Left forelimb (tissue), 1 donor: ENCODE measurements around the gene MEIS2.

Experiments used
- DNase-seq: peaks from one replicate; pipeline ENCODE4 v3.0.0-alpha.2; 2018; ENCODE audit warnings: low spot score

Gene MEIS2

DNA sequence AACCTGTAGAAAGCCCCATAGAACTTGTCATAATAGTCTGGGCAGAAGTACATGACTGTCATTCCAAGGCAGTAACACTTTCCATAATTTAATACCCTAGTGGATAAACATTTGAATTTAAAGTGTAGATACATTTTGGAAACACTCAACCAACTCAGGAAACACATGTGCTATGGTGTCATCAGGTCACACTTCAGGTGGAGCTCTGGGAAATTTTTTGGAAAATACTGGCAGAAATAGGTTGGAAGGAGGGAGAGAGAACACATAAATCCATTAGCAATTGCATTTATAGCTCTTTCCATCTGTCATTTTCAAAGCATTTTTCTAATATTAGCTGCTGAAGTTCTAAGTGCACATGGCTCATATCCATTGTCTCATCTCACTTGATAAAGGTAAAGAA is 135.7 kb downstream of the MEIS2 start:
- no peak for DNase-seq

DNA sequence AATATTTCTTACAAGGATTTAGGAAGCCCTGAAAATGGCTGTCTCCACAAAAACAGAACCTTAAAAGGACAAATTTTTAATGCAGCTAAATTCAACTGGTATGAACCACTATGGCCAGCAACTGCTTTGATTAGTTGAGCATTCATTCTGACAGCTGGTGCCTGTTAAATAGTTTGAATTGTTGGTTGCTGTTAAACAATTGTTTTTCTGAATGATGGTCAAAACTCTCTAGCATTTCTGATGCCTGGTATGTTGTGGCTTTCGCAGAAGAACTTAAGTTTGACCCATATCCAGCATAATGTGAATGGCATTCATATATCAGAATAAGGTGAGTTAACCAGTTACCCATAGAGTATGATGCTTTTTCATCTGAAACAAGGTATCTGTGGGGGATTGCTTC is 138.4 kb downstream of the MEIS2 start:
- no peak for DNase-seq

DNA sequence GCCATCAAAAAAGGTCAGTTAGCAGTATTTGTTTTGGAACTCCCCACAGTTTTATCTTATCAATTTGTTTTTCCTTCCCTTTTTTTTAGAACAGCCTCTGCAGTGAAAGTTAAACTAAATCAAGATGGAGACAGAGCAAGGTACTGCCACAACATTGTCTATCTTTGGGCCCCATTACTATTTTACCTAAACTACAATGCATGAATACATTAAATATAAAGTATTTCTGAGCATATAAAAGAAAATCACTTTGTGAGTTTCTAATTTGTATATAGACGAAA is 139.5 kb downstream of the MEIS2 start:
- no peak for DNase-seq

GRCh38 chr15:36960179-36960946 is 140.0 kb downstream of the MEIS2 start:
- DNase-seq, result no peak

DNA sequence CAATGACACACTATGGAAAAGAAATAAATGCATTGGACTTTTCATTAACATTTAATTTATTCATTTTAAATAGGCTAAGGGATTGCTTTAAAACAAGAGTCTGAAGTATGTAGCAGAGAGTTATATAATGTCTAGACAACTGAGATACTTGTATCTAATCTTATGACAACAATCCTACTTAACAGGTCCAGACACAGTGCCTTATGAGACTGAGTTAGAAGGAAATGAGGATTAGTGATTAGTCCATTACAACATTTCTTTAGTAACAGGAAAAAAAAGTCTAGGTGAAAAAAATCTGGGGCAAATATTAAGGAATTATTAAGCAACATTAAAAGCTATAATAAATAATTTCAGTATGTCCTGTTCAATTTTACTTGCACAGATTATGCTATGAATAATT is 140.6 kb downstream of the MEIS2 start:
- no peak for DNase-seq

- no peak for DNase-seq
Observed at GRCh38 chr15:36958606-36959005, 141.7 kb downstream of the MEIS2 start.

DNA sequence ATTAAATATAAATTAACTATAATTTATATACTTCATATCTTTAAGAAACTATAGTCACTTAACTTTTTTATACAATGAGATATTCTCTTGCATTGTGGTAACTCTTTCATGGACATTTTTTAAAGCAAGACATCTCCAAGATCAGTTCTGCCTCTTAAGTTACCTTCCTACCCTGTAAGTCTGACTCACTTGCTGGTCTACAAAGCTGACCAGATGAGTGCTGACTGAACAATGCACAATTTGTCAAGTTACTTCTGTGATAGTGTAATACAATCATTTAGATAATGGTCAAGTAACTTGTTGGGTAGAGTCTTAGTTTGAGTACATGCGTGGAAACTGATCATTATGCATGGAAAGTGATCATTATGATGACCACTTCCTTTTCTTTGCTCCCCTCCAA is 145.9 kb downstream of the MEIS2 start:
- no peak for DNase-seq

GRCh38 chr15:36953346-36953745 is 147.0 kb downstream of the MEIS2 start:
- no peak for DNase-seq

DNA sequence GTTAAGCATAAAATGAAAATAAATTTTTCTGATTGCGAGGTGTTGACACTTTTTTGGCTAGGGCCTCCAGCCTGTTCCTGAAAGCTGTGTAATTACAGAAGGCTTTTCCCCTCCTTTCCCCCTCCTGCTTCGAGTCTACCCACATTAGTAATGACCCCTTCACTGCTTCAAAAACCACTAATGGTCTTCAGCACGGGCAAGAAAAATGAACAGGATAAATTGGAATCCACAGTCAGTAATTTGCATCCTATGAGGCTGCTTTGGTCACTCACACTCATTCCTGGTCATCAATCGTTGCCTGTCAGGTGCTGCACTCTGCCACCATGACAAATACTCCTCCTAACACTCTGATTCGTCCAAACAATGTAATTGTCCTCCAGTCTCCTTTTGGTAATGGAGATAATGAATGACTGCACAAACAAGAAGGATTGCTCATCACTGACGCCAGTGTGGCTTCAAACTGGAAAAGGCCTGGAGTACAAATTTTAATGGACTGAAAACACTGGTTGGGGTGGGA is 148.6 kb downstream of the MEIS2 start:
- no peak for DNase-seq

DNA sequence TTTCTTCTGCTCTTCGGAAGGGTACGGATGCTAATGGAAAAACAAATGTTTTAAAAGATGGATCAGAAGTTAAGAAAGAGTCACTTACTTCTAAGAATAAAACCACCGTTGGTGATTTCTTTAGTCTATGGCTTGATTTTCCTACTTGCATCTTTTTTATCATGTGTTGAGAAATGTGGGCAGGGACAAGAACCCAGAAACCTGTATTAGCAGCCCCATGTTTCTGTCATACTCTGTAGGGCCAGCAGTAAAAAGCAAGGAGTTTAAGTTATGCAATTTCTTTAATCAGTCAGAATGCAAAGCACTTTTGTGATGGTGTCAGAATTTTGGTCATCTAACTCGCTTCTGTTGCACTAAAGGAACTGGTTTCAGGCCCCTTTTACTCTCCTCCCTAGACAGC is 150.0 kb downstream of the MEIS2 start:
- DNase-seq, result no peak

GRCh38 chr15:36948982-36949381 is 151.4 kb downstream of the MEIS2 start:
- DNase-seq, result no peak

GRCh38 chr15:36947035-36947719 is 153.2 kb downstream of the MEIS2 start:
- no peak for DNase-seq

DNA sequence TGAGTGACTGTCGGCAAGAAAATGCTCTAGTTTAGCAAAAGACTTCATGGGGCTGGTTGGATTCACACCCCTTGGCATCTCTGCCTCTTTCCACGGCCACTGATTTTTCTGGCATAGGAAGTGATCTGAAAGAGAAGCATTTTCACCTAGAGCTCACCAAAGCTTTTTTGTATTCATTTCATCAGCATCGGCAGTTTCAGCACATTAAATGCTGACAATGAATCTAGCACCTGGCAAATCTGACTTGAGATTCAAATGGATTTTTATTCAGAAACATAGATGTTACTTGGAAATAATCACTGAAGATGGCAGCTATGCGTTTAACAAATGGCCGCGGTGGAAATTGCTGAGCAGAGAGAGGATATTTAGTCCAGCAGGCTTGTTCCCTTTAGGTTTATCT is 155.9 kb downstream of the MEIS2 start:
- DNase-seq, result no peak

DNA sequence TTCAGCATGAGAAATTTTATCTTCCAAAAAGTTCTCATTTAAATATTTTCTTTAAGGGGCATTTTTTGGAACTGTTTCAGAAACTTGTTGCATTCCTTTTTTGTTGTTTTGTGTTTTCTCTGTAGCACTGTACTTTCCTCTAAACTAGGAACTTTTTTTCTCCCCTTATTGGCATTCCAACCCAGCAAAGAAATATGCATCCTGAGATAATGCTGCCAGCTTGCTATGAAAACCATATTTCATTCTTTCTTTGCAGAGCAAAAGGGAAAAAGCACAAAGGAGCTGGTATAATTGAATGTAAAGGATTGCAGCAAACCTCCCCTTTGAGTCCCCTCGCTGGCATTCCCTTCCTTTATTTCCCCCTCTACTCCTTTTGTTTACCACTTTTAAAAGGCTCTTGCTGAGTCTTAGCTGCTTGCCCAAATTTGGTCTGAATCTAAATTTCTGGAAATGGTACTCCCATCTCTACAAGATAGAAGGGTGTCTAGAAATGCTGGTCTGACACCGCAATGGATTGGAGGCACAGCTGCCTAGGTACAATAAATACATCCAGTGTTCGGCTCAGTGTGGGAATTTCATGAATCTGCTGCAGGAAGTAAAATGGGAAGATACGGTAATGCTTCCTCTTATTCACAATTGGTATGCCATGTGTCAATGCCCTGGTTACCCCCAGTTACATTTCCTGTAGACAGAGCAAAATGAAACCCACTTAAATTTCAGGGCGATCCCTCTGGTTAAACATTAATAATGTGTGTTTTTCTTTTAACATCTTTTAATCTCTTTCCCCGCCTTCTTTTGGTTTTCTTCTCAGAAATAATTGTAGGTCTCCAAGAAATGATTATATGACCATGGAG is 156.6 kb downstream of the MEIS2 start:
- no peak for DNase-seq

- no peak for DNase-seq
Observed at GRCh38 chr15:36942248-36942827, 158.0 kb downstream of the MEIS2 start.

- DNase-seq, result no peak
Observed at GRCh38 chr15:36941798-36942197, 158.6 kb downstream of the MEIS2 start.

GRCh38 chr15:36940636-36941260 is 159.6 kb downstream of the MEIS2 start:
- no peak for DNase-seq

GRCh38 chr15:36940219-36940618 is 160.1 kb downstream of the MEIS2 start:
- no peak for DNase-seq

- no peak for DNase-seq
Observed at GRCh38 chr15:36938764-36939163, 161.6 kb downstream of the MEIS2 start.

GRCh38 chr15:36938131-36938530 is 162.2 kb downstream of the MEIS2 start:
- DNase-seq, result no peak

DNA sequence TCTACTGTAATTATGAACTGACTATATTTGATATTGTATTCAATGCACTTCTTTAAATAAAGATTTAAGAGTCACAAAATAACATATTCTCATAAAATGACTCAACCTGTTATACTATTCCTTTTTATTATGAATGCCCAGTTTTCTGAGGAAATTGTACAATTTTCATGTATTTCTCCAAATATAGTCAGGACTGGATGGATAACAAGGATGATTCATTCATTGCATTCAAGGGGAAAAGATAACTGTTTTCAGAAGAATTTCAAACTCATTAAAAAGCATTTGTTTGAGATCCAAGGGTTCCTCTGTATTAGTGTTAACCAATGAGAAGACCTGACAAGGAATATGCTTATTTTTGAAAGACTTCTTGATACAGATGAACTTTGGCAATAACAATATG is 163.7 kb downstream of the MEIS2 start:
- no peak for DNase-seq
